ENCODE results near the gene HECW1.
A peak's percentile ranks its signal among the peaks of the same experiment; 100 is the strongest.

HECW1 gene

GRCh38 chr7:43602256-43602655, 489.8 kb downstream of the HECW1 start:
- in situ Hi-C loops (cut with HindIII; ENCODE audit: low pct_ligation_motif_present, low sequenced_read_pairs), result no loop called here
- Histone ChIP-seq H3K4me3 (ENCODE audit: low read depth, low read length) (no peak overlapping the region), H3K27me3 (replicated peaks) (no peaks in the 10 kb centered on the region), H3K27ac (no peak overlapping the region), H3K36me3 (replicated peaks) (peaks cover 38% of the 10 kb centered on the region)
- TF ChIP-seq CTCF (IDR thresholded peaks at IDR 0.05; ENCODE audit: low read depth, low read length, missing control alignments), result no peak
- DNase-seq, result no peak

- H3K27ac ChIP-seq, result no peak overlapping the region
Measured at GRCh38 chr7:43604251-43604650, 491.8 kb downstream of the HECW1 start.

GRCh38 chr7:43609097-43609496, 496.6 kb downstream of the HECW1 start:
- TF ChIP-seq CTCF (IDR thresholded peaks at IDR 0.05; ENCODE audit: low read depth, low read length, missing control alignments), result no peak
- no peaks in the 10 kb centered on the region for H3K27me3 ChIP-seq (replicated peaks)
- in situ Hi-C loops (cut with HindIII; ENCODE audit: low pct_ligation_motif_present, low sequenced_read_pairs), result no loop called here
- no peak overlapping the region for H3K27ac ChIP-seq
- no peak for DNase-seq
- H3K4me3 ChIP-seq (ENCODE audit: low read depth, low read length), result no peak overlapping the region
- peaks cover 34% of the 10 kb centered on the region for H3K36me3 ChIP-seq (replicated peaks)

More at GRCh38 chr7:43604251-43604650, 491.8 kb downstream of the HECW1 start:
- peaks cover 35% of the 10 kb centered on the region for H3K36me3 ChIP-seq (replicated peaks)
- in situ Hi-C loops (cut with HindIII; ENCODE audit: low pct_ligation_motif_present, low sequenced_read_pairs), result no loop called here
- TF ChIP-seq CTCF (IDR thresholded peaks at IDR 0.05; ENCODE audit: low read depth, low read length, missing control alignments), result no peak
- no peak overlapping the region for H3K4me3 ChIP-seq (ENCODE audit: low read depth, low read length)
- no peak for DNase-seq
- H3K27me3 ChIP-seq (replicated peaks), result no peaks in the 10 kb centered on the region

GRCh38 chr7:43612128-43612527, 499.7 kb downstream of the HECW1 start:
- in situ Hi-C loops (cut with HindIII; ENCODE audit: low pct_ligation_motif_present, low sequenced_read_pairs), result no loop called here
- Histone ChIP-seq H3K36me3 (replicated peaks) (peaks cover 46% of the 10 kb centered on the region), H3K27me3 (replicated peaks) (no peaks in the 10 kb centered on the region), H3K27ac (peak overlapping the region; percentile 13), H3K4me3 (ENCODE audit: low read depth, low read length) (no peak overlapping the region)
- DNase-seq, result peak; percentile 49
- no peak for TF ChIP-seq CTCF (IDR thresholded peaks at IDR 0.05; ENCODE audit: low read depth, low read length, missing control alignments)

- Histone ChIP-seq H3K36me3 (replicated peaks) (peaks cover 49% of the 10 kb centered on the region), H3K27me3 (replicated peaks) (no peaks in the 10 kb centered on the region), H3K4me3 (ENCODE audit: low read depth, low read length) (no peak overlapping the region), H3K27ac (peak overlapping the region; percentile 13)
- in situ Hi-C loops (cut with HindIII; ENCODE audit: low pct_ligation_motif_present, low sequenced_read_pairs), result no loop called here
- DNase-seq, result peak; percentile 22
- no peak for TF ChIP-seq CTCF (IDR thresholded peaks at IDR 0.05; ENCODE audit: low read depth, low read length, missing control alignments)
Measured at GRCh38 chr7:43612599-43613589, 500.4 kb downstream of the HECW1 start.

All from brain microvascular endothelial cell (primary cell).